GM21786 (cell line): ENCODE results near the gene SAXO2.
A peak's percentile ranks its signal among the peaks of the same experiment; 100 is the strongest.
"Not testable (repeated sequence)": the region's sequence is repeated elsewhere in the genome, so short reads cannot be mapped to it uniquely, and the experiment has no call there.

ENCODE experiments used
- ATAC-seq: cut with Tn5 transposase; IDR thresholded peaks from one replicate; pipeline ENCODE4 v1.9.1; 2021; ENCODE audit not compliant: unreplicated experiment

The SAXO2 gene

GRCh38 chr15:82284381-82284780 is 21.8 kb downstream of the SAXO2 start:
- ATAC-seq, result not testable (repeated sequence)

GRCh38 chr15:82286475-82286874 is 23.9 kb downstream of the SAXO2 start:
- peak; percentile 92 for ATAC-seq

- not testable (repeated sequence) for ATAC-seq
These were observed 25.6 kb downstream of the SAXO2 start for GRCh38 chr15:82288202-82288601.

- no peak for ATAC-seq
These were observed 29.7 kb downstream of the SAXO2 start for GRCh38 chr15:82292271-82292670.

GRCh38 chr15:82294061-82294690 is 31.6 kb downstream of the SAXO2 start:
- no peak for ATAC-seq

GRCh38 chr15:82297546-82297945 is 34.9 kb downstream of the SAXO2 start:
- no peak for ATAC-seq

- ATAC-seq, result no peak
These were observed 35.4 kb downstream of the SAXO2 start for GRCh38 chr15:82298032-82298431.

GRCh38 chr15:82298520-82298919 is 35.9 kb downstream of the SAXO2 start:
- no peak for ATAC-seq

GRCh38 chr15:82299511-82299914 is 36.9 kb downstream of the SAXO2 start:
- not testable (repeated sequence) for ATAC-seq

GRCh38 chr15:82300326-82300725 is 37.7 kb downstream of the SAXO2 start:
- not testable (repeated sequence) for ATAC-seq

- no peak for ATAC-seq
These were observed 38.3 kb downstream of the SAXO2 start for GRCh38 chr15:82300883-82301282.

GRCh38 chr15:82301296-82302016 is 38.8 kb downstream of the SAXO2 start:
- ATAC-seq, result no peak

- no peak for ATAC-seq
These were observed 41.5 kb downstream of the SAXO2 start for GRCh38 chr15:82303956-82304777.

GRCh38 chr15:82304778-82305090 is 42.1 kb downstream of the SAXO2 start:
- ATAC-seq, result no peak

- no peak for ATAC-seq
These were observed 43.0 kb downstream of the SAXO2 start for GRCh38 chr15:82305621-82306048.

- ATAC-seq, result no peak
These were observed 44.4 kb downstream of the SAXO2 start for GRCh38 chr15:82306791-82307713.

GRCh38 chr15:82307714-82308081 is 45.1 kb downstream of the SAXO2 start:
- no peak for ATAC-seq

- ATAC-seq, result no peak
These were observed 47.2 kb downstream of the SAXO2 start for GRCh38 chr15:82309802-82310201.

GRCh38 chr15:82311321-82311720 is 48.7 kb downstream of the SAXO2 start:
- ATAC-seq, result not testable (repeated sequence)

GRCh38 chr15:82312586-82313349 is 50.1 kb downstream of the SAXO2 start:
- ATAC-seq, result no peak
